GM19455 (cell line): ENCODE data around the gene GALNT17.

ENCODE experiments used
- ATAC-seq: cut with Tn5 transposase; IDR thresholded peaks from one replicate; pipeline ENCODE4 v1.9.1; 2021; ENCODE audit not compliant: unreplicated experiment

GALNT17 gene

GRCh38 chr7:71385330-71385729, 253.4 kb downstream of the GALNT17 start:
- no peak for ATAC-seq

DNA sequence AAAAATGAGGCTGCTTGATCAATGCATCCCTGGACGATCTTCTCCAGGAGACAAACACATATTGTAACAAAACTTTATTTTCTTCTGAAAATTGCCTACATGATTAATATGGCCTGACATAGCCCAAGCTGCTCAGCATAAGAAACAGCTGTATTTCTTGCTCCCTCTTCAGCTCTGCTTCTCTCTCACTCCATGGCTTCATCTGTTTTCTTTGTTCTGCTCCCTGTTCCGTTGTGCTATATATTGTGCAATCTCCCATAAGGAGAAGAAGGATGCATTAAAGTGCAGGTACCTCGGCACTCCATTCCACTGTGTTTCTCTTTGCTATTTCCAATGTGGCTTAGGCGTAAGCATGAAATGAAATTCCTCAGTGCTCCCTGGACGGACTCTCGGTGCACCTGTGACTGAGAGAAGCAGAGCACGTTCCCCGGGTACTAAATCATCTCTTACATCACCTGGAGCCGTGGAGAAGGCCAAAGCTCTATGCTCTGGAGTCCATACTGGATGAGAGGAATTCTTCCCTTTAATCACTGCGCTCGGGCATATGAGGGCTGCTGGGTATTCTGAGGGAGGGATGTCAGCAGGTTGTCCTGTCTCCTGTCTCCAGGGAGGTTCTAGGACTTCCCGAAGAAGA, 254.3 kb downstream of the GALNT17 start:
- ATAC-seq, result no peak

DNA sequence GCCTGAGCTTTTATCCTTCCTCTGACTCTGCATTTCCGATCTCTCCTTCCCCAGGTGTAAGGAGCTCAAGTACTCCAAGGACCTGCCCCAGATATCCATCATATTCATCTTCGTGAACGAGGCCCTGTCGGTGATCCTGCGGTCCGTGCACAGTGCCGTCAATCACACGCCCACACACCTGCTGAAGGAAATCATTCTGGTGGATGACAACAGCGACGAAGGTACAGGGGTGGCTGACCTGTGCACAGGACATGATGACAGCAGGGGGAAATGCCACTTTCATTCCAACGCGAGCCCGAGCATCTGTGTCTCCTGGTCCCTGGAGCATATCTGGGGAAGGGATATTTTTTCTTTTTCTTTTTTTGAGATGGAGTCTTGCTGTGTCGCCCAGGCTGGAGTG, 256.2 kb downstream of the GALNT17 start:
- no peak for ATAC-seq

DNA sequence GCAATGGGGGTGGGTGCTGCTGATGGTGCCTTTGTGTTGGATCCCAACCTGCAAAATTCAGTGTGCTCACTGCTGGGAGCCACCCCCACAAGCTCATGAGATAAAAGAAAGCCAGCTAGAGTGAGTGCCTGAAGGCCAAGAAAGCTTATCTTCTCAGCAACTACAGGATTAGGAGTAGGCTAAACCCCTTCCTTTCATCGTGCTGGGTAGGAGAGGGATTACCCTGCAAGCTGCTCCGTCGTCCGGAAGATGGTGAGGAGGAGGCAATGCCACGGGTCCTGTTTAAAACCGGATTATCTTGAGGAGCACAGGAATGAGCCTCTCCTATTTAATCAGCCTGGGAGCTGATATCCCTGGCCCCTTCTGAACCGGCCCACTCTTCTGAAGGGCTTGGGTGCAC, 258.0 kb downstream of the GALNT17 start:
- ATAC-seq, result no peak

DNA sequence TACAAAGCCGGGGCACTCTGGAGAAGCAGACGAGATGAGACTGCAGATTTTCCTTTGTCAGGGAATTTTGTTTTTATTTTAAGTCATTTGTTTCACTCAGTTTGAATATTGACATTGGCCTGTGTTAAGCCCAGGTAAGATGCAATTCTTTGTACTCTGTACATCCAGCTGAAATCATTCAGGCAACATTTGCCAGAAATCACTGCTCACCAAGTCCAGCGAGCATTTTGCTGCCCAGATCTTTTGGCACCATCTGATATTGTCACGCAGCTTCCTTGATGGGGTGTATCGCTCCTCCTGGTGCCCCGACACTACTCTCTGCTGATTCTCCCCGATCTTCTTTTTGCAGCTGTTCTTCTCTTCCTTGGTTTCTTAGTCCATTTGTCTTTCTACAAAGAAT, 261.7 kb downstream of the GALNT17 start:
- no peak for ATAC-seq

DNA sequence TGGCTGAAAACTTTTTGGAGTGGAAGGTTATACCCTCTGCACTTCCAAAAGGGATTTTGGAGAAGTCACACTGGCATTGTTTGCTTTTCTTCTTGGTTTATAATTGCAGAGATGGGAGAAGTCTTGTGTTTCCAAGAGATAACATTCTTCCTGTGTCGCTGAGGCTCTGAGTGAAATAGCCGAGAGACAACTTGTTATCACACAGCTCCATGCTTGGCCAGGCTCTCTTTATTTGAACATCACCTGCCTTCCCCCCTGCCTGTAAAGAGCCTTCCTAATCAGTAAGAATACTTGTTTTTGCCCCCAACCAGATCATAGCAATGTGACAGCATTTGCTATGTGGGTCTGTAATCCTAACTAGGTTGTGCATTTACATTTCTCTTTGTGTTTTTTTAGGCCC, 270.7 kb downstream of the GALNT17 start:
- ATAC-seq, result no peak

GRCh38 chr7:71403202-71403946, 271.4 kb downstream of the GALNT17 start:
- no peak for ATAC-seq

DNA sequence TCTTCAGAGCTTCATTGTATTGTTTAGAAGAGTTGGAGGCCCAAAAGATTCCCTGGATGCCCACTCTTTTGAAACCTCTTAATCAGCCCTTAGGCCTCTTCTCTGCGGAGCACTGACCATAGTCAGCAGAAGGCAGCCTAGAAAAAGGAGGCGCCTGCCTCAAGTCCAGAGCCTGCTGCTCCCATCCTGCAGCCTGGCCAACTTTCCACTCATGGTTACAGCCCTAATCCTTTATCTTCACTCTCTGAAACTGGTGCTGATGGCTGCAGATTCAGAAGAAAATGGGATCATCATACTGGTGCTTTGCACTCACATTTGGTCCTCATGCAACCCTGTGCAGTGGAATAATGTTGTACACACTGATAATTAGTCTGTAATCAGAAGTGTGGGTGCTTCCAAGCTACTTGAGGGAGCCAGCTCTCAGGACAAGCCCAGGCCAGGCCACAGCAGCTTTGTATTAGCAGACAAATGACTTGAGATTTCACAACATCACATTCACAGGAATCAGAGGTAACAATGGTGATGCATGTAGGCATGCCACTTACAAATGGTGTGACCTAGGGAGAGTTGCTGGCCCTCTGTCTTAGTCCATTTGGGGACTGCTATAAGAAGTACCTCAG, 272.9 kb downstream of the GALNT17 start:
- no peak for ATAC-seq

DNA sequence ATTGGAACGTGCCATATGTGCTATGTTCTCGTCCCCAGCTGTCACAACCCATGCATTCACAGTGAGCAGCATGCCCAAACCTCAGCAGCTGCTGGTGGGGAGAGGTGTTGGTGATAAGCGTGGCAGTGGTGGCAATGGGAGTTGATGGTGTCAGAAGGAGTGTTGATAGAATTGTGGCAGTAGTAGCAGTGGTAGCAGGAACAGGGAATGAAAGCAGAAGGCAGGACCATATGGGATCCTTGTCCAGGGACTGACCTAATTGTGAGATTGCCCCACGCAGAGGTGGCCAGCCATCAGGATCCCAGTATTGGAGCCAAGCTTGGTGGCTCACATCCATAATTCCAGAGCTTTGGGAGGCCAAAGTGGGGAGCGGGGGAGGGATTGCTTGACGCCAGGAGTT, 276.3 kb downstream of the GALNT17 start:
- no peak for ATAC-seq

DNA sequence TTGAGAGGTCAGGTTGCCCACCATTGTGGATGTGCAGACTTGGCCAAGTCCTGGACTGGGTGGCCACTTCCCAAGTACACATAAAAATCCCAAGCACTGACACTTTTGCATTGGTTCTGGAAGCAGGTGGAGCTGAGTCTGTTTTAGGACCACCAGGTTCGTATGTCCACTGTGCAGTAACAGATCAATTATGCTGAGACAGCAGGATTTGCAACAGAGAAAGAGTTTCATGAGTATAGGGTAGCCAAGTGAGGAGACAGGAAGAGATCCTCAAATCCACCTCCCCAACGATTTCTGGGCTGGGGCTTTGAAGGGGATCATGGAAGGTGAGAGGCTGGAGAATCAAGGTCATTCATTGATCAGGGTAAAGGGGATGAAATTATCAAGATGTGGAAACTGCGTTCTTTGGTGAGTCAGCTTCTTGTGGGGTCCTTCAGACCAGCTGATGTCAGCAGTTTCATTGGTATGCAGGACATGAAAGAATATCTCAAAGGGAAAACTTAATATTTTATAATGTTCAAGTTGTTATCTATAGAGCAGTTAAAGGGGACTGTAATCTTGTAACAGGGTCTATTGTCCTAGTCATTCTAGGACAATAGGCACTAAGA, 277.7 kb downstream of the GALNT17 start:
- ATAC-seq, result no peak

DNA sequence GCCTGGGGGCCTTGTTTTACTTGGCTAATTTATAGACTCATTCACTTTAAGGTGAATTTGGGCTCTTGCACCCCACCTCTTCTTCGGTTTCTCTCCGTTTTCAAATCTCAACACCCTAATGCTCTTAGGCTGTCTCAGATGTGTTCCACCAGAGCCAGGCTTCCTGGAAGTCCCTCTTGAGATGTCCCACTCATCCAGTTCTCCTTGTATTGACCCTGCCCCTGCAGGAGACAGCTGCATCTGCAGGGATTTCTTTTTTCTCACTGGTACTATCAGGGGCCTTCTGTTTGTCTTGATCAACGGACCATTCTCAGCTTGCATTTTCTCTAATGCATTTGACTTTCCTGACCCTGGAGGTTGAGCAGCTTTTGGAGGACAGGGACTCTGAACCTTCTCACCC, 279.5 kb downstream of the GALNT17 start:
- no peak for ATAC-seq

DNA sequence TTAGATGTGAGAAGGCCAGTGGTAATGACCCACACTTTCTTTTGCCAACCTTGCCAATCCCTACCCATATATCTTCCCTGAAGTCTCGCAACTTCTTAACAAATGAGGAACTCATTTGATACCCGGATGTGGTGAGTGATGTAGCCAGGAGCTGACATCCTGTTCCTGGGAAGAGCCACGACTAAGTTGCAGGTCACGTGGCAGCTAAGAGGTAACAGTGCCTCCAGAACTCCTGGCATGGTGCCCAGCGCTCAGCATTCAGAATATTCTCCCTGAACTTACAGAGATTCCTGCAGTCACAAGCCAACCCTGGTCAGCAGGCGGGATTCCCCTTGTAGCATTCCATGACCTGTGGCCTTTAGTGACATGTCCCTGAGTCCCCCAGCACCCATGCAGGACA, 282.5 kb downstream of the GALNT17 start:
- no peak for ATAC-seq

DNA sequence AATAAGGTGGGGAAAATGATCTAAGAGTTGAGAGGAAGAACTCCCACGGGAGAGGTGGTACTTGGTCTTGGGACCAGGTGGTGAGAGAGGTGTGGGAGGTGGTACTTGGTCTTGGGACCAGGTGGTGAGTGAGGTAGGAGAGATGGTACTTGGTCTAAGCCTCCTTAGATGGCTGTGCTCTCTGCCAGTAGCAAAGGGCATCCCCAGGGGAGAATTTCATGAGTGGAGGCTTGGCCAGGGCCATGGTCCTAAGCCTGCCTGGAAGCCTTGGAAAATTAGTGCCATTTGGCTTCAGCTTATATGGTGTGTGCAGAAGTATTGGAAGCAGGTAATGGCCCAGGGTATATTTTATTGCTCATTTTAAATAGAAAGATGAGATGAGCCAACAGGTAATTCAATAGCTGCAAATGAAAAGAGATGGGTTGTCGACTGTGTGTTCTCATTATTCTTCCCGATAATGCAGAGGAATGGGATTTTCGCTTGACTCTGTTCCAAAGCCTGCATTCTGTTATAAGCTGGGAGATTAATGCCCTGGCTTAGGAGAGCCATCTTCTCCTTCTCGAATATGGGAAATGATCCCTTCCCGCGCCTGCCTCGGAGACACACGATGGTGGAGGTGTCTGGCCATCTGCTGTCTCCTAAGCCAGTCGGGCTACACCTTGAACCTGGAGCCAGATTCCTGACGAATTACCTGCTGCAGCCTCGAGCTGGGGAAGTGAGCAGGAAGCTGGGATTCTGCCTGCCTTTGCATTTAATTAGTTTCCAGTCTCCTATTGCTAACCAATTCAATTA, 287.8 kb downstream of the GALNT17 start:
- no peak for ATAC-seq

GRCh38 chr7:71422104-71422503, 290.2 kb downstream of the GALNT17 start:
- ATAC-seq, result no peak

- ATAC-seq, result no peak
Observed at GRCh38 chr7:71424166-71425035, 292.5 kb downstream of the GALNT17 start.

- no peak for ATAC-seq
Observed at GRCh38 chr7:71429083-71429482, 297.1 kb downstream of the GALNT17 start.

DNA sequence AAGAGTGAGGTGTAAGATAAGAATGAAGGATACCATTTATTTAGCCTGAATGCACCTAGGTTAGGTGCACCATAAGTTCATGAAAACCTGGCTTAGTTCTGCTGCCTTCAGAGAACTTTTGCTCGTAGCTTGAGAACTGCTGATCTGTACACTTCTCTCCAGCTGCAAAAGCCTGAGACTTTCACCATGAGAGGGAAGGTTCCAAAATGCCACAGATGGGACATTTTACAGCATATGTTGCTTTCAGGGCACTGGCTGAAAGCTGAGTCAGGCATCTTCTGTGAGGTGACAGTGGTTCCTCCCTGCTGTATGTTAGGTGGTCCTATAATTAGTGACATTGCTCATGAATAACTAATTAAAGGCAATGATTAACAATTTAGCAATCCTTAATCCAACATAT, 298.3 kb downstream of the GALNT17 start:
- ATAC-seq, result no peak

- no peak for ATAC-seq
Observed at GRCh38 chr7:71439321-71439720, 307.4 kb downstream of the GALNT17 start.

GRCh38 chr7:71442492-71443190, 310.7 kb downstream of the GALNT17 start:
- no peak for ATAC-seq

DNA sequence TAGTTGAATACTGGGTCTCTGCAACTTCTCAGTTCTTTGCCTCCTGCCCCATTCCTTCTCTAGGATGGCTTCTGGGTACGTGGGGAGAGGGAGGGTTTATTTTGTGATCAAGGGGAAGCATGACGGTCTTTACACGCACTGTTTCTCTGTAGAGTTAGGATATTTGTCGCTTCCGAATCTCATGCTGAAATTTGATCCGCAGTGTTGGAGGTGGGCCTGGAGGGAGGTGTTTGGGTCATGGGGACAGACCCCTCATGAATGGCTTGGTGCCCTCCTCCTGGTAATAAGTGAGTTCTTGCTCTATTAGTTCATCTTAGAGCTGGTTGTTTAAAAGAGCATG, 311.2 kb downstream of the GALNT17 start:
- no peak for ATAC-seq
